ENCODE measurements around the gene N4BP3. TPM values are rescaled to one million over a fixed set of nuclear protein-coding genes. Genes with fewer than 3 reads are reported as not detected.

The N4BP3 gene
- total and polyA plus RNA-seq, 7 donors = 0.69 to 3.0 (median 1.4) TPM

DNA sequence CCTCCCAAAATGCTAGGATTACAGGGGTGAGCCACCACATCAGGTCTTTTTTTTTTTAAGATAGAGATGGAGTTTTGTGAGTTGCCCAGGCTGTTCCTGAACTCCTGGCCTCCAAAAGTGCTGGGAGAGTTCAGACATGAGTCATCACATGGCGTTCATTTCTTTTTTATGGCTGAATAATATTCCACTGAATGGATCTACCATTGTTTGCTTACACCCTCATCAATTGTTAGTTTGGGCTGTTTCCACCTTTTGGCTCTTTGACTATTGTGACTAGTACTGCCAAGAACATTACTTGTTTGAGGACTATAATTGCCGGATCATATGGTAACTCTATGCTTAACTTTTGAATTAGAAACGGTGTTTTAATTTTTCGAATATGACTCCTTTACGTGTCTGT is 787 bp upstream of the N4BP3 start:
- TF ChIP-seq EP300 (IDR thresholded peaks at IDR 0.05) (no peak), POLR2AphosphoS5 (IDR thresholded peaks at IDR 0.05) (no peak), POLR2A (IDR thresholded peaks at IDR 0.05) (no peak)
- TF ChIP-seq, protein P1, sequence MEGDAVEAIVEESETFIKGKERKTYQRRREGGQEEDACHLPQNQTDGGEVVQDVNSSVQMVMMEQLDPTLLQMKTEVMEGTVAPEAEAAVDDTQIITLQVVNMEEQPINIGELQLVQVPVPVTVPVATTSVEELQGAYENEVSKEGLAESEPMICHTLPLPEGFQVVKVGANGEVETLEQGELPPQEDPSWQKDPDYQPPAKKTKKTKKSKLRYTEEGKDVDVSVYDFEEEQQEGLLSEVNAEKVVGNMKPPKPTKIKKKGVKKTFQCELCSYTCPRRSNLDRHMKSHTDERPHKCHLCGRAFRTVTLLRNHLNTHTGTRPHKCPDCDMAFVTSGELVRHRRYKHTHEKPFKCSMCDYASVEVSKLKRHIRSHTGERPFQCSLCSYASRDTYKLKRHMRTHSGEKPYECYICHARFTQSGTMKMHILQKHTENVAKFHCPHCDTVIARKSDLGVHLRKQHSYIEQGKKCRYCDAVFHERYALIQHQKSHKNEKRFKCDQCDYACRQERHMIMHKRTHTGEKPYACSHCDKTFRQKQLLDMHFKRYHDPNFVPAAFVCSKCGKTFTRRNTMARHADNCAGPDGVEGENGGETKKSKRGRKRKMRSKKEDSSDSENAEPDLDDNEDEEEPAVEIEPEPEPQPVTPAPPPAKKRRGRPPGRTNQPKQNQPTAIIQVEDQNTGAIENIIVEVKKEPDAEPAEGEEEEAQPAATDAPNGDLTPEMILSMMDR (IDR thresholded peaks at IDR 0.05) = no peak
- Histone ChIP-seq H3K27ac (no peak overlapping the region), H3K4me1 (peaks cover 0 to 16% (median 14%) of the 10 kb centered on the region in 4 donors), H3K36me3 (no peaks in the 10 kb centered on the region), H3K4me3 (no peak overlapping the region), H3K27me3 (peaks cover 21 to 69% (median 39%) of the 10 kb centered on the region in 3 donors), H3K9me3 (no peaks in the 10 kb centered on the region)
- intact Hi-C loops (cut with DNase I) = no loop called here
- WGBS, 2 donors = 68 to 81% methylated on average over 5 of the region's 5 CpGs
- no peak for DNase-seq

DNA sequence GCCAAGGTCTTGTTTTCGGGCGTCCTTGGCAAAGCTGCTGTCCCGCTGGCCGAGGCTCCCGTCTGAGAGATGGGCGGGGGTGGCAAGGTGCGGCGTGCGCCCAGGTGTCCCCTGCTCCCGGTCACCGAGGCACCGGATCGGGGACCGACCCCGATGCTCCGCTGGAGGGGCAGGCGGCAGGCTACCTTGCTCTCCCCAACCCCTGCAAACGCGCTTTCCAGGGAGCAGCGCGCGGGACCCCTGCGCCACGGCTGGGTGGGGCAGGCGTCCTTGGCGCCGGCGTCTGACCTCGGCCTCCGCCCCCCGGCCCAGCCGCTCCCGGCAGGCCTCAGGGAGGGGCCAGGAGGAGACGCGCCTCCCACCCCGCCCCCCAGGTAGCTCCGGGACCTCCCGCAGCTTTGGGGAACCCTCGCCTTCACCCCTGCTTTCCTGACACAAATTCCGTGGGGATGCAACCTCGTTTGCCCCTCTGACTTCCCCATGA is 551 bp downstream of the N4BP3 start:
- no peaks in the 10 kb centered on the region for H3K36me3 ChIP-seq
- H3K27me3 ChIP-seq = peaks cover 21 to 75% (median 45%) of the 10 kb centered on the region in 3 donors
- 1% methylated on average over 41 of the region's 41 CpGs for WGBS, 2 donors
- no peaks in the 10 kb centered on the region for H3K9me3 ChIP-seq
- TF ChIP-seq EP300 (IDR thresholded peaks at IDR 0.05) = no peak
- TF ChIP-seq, protein P1 (IDR thresholded peaks at IDR 0.05) = no peak
- no peak for TF ChIP-seq POLR2AphosphoS5 (IDR thresholded peaks at IDR 0.05)
- no peak for TF ChIP-seq POLR2A (IDR thresholded peaks at IDR 0.05)
- H3K4me1 ChIP-seq = peaks cover 0 to 16% (median 14%) of the 10 kb centered on the region in 4 donors
- peak overlapping the region; percentile 2 to 41 (median 32) for H3K4me3 ChIP-seq
- peak overlapping the region in 1 of 4 donors; percentile 14 for H3K27ac ChIP-seq
- no peak for DNase-seq
- intact Hi-C loops (cut with DNase I) = no loop called here

DNA sequence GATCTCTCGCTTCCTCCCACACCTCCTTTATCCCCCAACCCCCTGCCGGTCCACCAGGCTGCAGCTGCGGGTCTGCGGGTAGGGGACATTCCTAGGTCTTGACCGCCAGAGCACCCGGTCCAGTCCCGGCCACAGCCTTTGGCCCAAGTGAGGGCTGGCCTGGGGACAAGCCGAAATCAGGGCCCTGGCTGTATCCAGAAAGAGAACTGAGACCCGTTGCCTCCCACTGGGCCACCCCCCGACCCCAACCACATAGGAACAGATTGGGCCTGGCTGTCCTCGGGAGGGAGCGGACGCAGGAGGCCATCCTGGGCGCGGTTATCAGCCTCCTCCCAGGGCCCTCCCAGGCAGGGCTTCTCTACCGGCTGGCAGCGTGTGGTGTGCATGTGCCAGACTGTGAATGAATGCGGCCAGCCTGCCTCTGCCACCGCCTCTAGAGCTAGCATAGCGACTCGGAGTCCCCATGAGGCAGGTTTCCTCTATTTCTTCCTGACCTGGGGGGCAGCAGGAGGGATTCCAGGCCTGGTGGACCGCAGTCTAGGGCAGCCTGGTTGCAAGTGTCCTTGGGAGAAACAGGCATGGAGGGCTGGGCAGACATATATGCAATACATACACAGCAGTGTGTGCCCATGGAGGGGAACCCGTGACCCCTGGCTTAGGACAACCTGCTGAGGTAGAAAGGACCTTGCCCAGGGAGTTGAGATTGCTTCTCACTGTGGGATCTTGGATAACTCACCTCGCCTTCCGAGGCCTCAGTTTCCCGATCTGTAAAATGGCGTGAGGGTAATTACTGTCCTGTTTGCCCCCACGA is 1.2 kb downstream of the N4BP3 start:
- 8 to 14% methylated on average over 28 of the region's 28 CpGs for WGBS, 2 donors
- DNase-seq = no peak
- H3K27me3 ChIP-seq = peaks cover 21 to 75% (median 45%) of the 10 kb centered on the region in 3 donors
- no peaks in the 10 kb centered on the region for H3K9me3 ChIP-seq
- intact Hi-C loops (cut with DNase I) = no loop called here
- TF ChIP-seq, protein P1 (IDR thresholded peaks at IDR 0.05) = no peak
- TF ChIP-seq EP300 (IDR thresholded peaks at IDR 0.05) = no peak
- TF ChIP-seq POLR2A (IDR thresholded peaks at IDR 0.05) = no peak
- no peak for TF ChIP-seq POLR2AphosphoS5 (IDR thresholded peaks at IDR 0.05)
- H3K27ac ChIP-seq = no peak overlapping the region
- peak overlapping the region in 1 of 4 donors; percentile 38 for H3K4me3 ChIP-seq
- H3K36me3 ChIP-seq = no peaks in the 10 kb centered on the region
- peaks cover 0 to 16% (median 14%) of the 10 kb centered on the region in 4 donors for H3K4me1 ChIP-seq

DNA sequence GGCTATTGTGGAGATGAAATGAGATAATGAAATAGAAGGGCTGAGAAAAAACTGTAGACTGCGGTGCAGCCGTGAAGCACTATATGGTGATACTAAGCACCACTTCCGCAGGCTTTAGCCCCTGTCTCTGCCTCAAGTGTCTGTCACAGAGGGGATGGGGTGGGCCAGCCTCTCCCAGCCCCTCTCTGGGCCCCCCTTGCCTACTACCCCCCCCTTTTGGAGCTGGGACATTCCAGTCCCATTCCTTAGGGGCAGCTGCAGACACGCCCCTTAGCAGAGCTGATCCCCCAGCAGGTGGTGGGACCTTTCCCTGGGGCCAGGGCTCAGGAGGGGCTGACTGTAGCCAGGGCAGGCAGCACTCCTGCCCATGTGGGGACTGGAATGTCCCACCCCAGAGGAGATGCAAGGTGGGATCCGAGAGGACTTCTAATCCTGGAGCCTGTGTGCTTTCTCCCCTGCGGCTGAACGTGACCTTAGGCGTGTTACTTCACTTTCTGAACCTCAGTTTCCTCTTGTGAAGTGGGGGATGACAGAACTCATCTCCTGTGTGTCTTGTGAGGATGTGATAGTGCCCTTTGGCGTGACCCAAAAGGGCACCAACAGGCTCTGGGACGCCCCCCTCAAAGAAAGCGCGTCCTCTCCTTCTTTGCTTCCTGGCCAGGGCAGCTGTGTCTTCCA is 1.9 kb downstream of the N4BP3 start:
- Histone ChIP-seq H3K4me3 (no peak overlapping the region), H3K27me3 (peaks cover 21 to 72% (median 45%) of the 10 kb centered on the region in 3 donors)
- intact Hi-C loops (cut with DNase I) = no loop called here

More for the DNA sequence above, 1.9 kb downstream of the N4BP3 start:
- no peak for TF ChIP-seq POLR2AphosphoS5 (IDR thresholded peaks at IDR 0.05)
- no peak for TF ChIP-seq POLR2A (IDR thresholded peaks at IDR 0.05)
- no peak for TF ChIP-seq EP300 (IDR thresholded peaks at IDR 0.05)
- TF ChIP-seq, protein P1 (IDR thresholded peaks at IDR 0.05) = no peak
- Histone ChIP-seq H3K9me3 (no peaks in the 10 kb centered on the region), H3K36me3 (no peaks in the 10 kb centered on the region), H3K4me1 (peaks cover 0 to 16% (median 14%) of the 10 kb centered on the region in 4 donors), H3K27ac (no peak overlapping the region)
- 36 to 41% methylated on average over 12 of the region's 12 CpGs for WGBS, 2 donors
- no peak for DNase-seq
